ENCODE results near the gene WDR7.

- no peak for TF ChIP-seq POLR2A (IDR thresholded peaks at IDR 0.05; ENCODE audit: low read depth)
- no peak for TF ChIP-seq CTCF (IDR thresholded peaks at IDR 0.05)
- TF ChIP-seq EP300 (IDR thresholded peaks at IDR 0.05), result no peak
- no peak for TF ChIP-seq POLR2AphosphoS5 (IDR thresholded peaks at IDR 0.05)
Measured at GRCh38 chr18:57051021-57051656, 400.0 kb downstream of the WDR7 start.
